OCI-LY7 (cell line): ENCODE data around the gene NEDD9.

Source experiments
- EZH2phosphoT487 ChIP-seq: fragments of 200-600 bp; sonication (generic); IDR thresholded peaks from 2 replicates; pipeline ENCODE4 v1.6.1; 2018; ENCODE audit warnings: low read depth, borderline replicate concordance, mild to moderate bottlenecking, mixed run types, antibody characterized with exemption, low read length, moderate library complexity, mixed read lengths
- TF ChIP-seq, protein P1 (sequence below): fragments of 200-600 bp; sonication (generic); conservative IDR thresholded peaks from 2 replicates; pipeline ENCODE4 v1.5.1; 2014; ENCODE audit warnings: mild to moderate bottlenecking, antibody characterized with exemption, low read length, moderate library complexity, mixed read lengths

DNA sequence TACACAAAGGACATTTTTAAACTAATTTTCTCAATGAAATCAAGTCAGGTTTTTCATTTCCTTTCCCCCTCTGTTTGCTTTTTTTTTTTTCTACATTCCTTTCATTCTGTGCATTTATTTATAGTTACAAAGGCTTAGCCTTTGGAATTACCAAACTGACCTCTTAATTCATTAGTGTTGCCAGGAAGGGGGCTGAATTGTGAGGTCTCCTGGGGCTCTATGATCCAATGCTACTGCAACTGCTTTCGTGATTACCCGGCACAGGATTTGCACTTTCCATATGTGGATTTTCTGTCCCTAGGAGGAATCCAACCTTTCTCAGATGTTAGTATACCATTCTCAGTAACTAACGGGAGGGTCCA lies 35.3 kb downstream of the NEDD9 start:
- TF ChIP-seq, protein P1, sequence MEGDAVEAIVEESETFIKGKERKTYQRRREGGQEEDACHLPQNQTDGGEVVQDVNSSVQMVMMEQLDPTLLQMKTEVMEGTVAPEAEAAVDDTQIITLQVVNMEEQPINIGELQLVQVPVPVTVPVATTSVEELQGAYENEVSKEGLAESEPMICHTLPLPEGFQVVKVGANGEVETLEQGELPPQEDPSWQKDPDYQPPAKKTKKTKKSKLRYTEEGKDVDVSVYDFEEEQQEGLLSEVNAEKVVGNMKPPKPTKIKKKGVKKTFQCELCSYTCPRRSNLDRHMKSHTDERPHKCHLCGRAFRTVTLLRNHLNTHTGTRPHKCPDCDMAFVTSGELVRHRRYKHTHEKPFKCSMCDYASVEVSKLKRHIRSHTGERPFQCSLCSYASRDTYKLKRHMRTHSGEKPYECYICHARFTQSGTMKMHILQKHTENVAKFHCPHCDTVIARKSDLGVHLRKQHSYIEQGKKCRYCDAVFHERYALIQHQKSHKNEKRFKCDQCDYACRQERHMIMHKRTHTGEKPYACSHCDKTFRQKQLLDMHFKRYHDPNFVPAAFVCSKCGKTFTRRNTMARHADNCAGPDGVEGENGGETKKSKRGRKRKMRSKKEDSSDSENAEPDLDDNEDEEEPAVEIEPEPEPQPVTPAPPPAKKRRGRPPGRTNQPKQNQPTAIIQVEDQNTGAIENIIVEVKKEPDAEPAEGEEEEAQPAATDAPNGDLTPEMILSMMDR, result no peak
- no peak for TF ChIP-seq EZH2phosphoT487
